Vagina (tissue), 2 donors: ENCODE results near the gene MYOF. TPM values are rescaled to one million over a fixed set of nuclear protein-coding genes. Genes with fewer than 3 reads are reported as not detected.

Source experiments
- DNase-seq, 2 donors: peaks; one replicate each; pipeline ENCODE4 v3.0.0-alpha.2; 2017; ENCODE audit errors: extremely low spot score in 2 of 2
- H3K27ac ChIP-seq: fragments of 200-600 bp; sonication (generic); one replicate; pipeline ENCODE4 v1.5.1; 2019
- H3K27me3 ChIP-seq: fragments of 200-600 bp; sonication (generic); one replicate; pipeline ENCODE4 v1.5.1; 2019
- H3K36me3 ChIP-seq, 2 donors: fragments of 200-600 bp; sonication (generic); one replicate each; pipeline ENCODE4 v1.5.1; 2017 to 2019
- H3K4me1 ChIP-seq: fragments of 200-600 bp; sonication (generic); one replicate; pipeline ENCODE4 v1.5.1; 2019
- H3K4me3 ChIP-seq, 2 donors: fragments of 200-600 bp; sonication (generic); 1 replicate in 1 of 2; 2 replicates in 1 of 2; pipeline ENCODE4 v1.5.1; 2016 to 2019
- H3K9me3 ChIP-seq: fragments of 200-600 bp; sonication (generic); one replicate; pipeline ENCODE4 v1.5.1; 2019
- CTCF ChIP-seq, 3 experiments: fragments of 450-650 bp in 2 of 3; fragments of 200-600 bp in 1 of 3; sonication (generic) in 1 of 3; IDR thresholded peaks; one replicate each; pipeline ENCODE4 v1.5.1; 2017 to 2019; ENCODE audit warnings: antibody characterized with exemption in 3 of 3, mild to moderate bottlenecking in 2 of 3, moderate library complexity in 2 of 3
- POLR2A ChIP-seq, 2 donors: fragments of 450-650 bp; IDR thresholded peaks; one replicate each; pipeline ENCODE4 v1.6.1; 2017; ENCODE audit warnings: antibody characterized with exemption in 2 of 2, mild to moderate bottlenecking in 2 of 2, moderate library complexity in 2 of 2
- POLR2AphosphoS5 ChIP-seq, 2 donors: sonication (generic); formaldehyde crosslinking; IDR thresholded peaks; one replicate each; pipeline ENCODE4 v1.9.0; 2017; ENCODE audit warnings: antibody characterized with exemption in 2 of 2, mild to moderate bottlenecking in 2 of 2, low read depth in 1 of 2; ENCODE audit not compliant: insufficient read depth in 1 of 2
- intact Hi-C: fragments of 100-400 bp; cut with DNase I; formaldehyde crosslinking; loops from one replicate; pipeline ENCODE4 v1.15.1; 2023
- total RNA-seq: library from RNA; depleted of rRNA; stranded (reverse); fragments of >200 nt; gene quantifications from one replicate; pipeline ENCODE4 v1.2.3, GENCODE V29; 2016

MYOF gene
- total RNA-seq, 1 donor from 2014 or later = 107 TPM

DNA sequence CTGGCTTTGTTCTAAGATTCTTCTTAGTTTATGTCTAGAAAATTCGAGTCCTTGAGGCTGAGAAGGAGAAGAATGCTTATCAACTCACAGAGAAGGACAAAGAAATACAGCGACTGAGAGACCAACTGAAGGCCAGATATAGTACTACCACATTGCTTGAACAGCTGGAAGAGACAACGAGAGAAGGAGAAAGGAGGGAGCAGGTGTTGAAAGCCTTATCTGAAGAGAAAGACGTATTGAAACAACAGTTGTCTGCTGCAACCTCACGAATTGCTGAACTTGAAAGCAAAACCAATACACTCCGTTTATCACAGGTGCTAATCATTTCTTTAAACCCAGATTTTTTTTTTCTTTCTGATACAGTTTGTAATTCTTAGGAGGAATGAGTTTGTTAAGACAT, 20.9 kb upstream of the MYOF start:
- H3K27ac ChIP-seq = no peak overlapping the region
- TF ChIP-seq POLR2AphosphoS5 (IDR thresholded peaks at IDR 0.05; ENCODE audit: insufficient read depth in 1 of 2, low read depth in 1 of 2) (no peak), POLR2A (IDR thresholded peaks at IDR 0.05) (no peak), CTCF (IDR thresholded peaks at IDR 0.05) (no peak)
- no peaks in the 10 kb centered on the region for H3K9me3 ChIP-seq
- DNase-seq = no peak
- H3K4me3 ChIP-seq = no peak overlapping the region
- H3K4me1 ChIP-seq = no peaks in the 10 kb centered on the region
- H3K36me3 ChIP-seq = no peaks in the 10 kb centered on the region
- no peaks in the 10 kb centered on the region for H3K27me3 ChIP-seq
- intact Hi-C loops = no loop called here

- H3K36me3 ChIP-seq = no peaks in the 10 kb centered on the region
- no peak overlapping the region for H3K4me3 ChIP-seq
- intact Hi-C loops = no loop called here
- TF ChIP-seq POLR2AphosphoS5 (IDR thresholded peaks at IDR 0.05; ENCODE audit: insufficient read depth in 1 of 2, low read depth in 1 of 2) (no peak), POLR2A (IDR thresholded peaks at IDR 0.05) (no peak), CTCF (IDR thresholded peaks at IDR 0.05) (no peak)
- DNase-seq = no peak
- H3K9me3 ChIP-seq = no peaks in the 10 kb centered on the region
- H3K4me1 ChIP-seq = peaks cover 6% of the 10 kb centered on the region
- no peaks in the 10 kb centered on the region for H3K27me3 ChIP-seq
- no peak overlapping the region for H3K27ac ChIP-seq
Measured at GRCh38 chr10:93501650-93502049, 19.5 kb upstream of the MYOF start.

GRCh38 chr10:93498166-93498565, 16.0 kb upstream of the MYOF start:
- H3K4me1 ChIP-seq = peaks cover 12% of the 10 kb centered on the region
- DNase-seq = no peak
- no peaks in the 10 kb centered on the region for H3K9me3 ChIP-seq
- intact Hi-C loops = no loop called here
- TF ChIP-seq POLR2AphosphoS5 (IDR thresholded peaks at IDR 0.05; ENCODE audit: insufficient read depth in 1 of 2, low read depth in 1 of 2) = no peak
- no peak for TF ChIP-seq CTCF (IDR thresholded peaks at IDR 0.05)
- TF ChIP-seq POLR2A (IDR thresholded peaks at IDR 0.05) = no peak
- no peak overlapping the region for H3K27ac ChIP-seq
- no peak overlapping the region for H3K4me3 ChIP-seq
- H3K27me3 ChIP-seq = no peaks in the 10 kb centered on the region
- no peaks in the 10 kb centered on the region for H3K36me3 ChIP-seq

DNA sequence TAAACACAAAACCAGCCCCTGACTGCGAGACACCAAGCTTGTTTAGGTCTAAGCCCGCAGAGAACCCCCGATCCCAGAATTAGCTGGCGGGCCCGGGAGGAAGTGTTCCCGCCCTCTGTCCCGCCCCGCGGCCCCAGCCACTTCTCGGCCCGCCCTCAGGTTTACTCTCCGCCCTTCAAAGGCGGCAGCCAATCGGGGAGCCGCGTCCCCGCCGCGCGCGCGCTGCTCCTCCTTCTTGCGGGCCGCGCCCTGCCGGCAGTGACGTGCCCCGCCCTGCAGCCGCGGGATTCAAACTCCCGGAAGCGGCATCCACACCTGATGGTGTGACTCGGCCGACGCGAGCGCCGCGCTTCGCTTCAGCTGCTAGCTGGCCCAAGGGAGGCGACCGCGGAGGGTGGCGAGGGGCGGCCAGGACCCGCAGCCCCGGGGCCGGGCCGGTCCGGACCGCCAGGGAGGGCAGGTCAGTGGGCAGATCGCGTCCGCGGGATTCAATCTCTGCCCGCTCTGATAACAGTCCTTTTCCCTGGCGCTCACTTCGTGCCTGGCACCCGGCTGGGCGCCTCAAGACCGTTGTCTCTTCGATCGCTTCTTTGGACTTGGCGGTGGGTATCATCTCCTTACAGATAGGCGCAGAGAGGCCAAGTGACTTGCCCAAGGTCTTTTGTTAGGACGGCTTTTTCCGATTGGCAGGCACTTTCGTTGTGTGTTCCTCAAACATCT, 14.3 kb upstream of the MYOF start, which contains the start of gene CEP55:
Gene CEP55 (plus strand): TSS at position 291 of the 720 bp plus-strand sequence. CDS start 3,440 bp downstream, outside the sequence.
- peak; percentile 92 to 98 for DNase-seq

More for the DNA sequence above, 14.3 kb upstream of the MYOF start, which contains the start of gene CEP55:
- no peaks in the 10 kb centered on the region for H3K36me3 ChIP-seq
- TF ChIP-seq POLR2A (IDR thresholded peaks at IDR 0.05) = peak in 1 of 2 donors; percentile 55
- TF ChIP-seq CTCF (IDR thresholded peaks at IDR 0.05) = no peak
- TF ChIP-seq POLR2AphosphoS5 (IDR thresholded peaks at IDR 0.05; ENCODE audit: insufficient read depth in 1 of 2, low read depth in 1 of 2) = peak; percentile 61 to 82
- H3K27me3 ChIP-seq = no peaks in the 10 kb centered on the region
- intact Hi-C loops = no loop called here
- peaks cover 12% of the 10 kb centered on the region for H3K4me1 ChIP-seq
- H3K9me3 ChIP-seq = no peaks in the 10 kb centered on the region
- peak within 1 kb of the TSS; percentile 62 to 77 for H3K4me3 ChIP-seq
- H3K27ac ChIP-seq = peak within 1 kb of the TSS; percentile 45
